Measurements from ENCODE around the gene ITGB5. TPM values are rescaled to one million over a fixed set of nuclear protein-coding genes. Genes with fewer than 3 reads are reported as not detected.

The ITGB5 gene
- total and polyA plus RNA-seq, 4 donors: 16.9 to 66.6 (median 48.0) TPM

DNA sequence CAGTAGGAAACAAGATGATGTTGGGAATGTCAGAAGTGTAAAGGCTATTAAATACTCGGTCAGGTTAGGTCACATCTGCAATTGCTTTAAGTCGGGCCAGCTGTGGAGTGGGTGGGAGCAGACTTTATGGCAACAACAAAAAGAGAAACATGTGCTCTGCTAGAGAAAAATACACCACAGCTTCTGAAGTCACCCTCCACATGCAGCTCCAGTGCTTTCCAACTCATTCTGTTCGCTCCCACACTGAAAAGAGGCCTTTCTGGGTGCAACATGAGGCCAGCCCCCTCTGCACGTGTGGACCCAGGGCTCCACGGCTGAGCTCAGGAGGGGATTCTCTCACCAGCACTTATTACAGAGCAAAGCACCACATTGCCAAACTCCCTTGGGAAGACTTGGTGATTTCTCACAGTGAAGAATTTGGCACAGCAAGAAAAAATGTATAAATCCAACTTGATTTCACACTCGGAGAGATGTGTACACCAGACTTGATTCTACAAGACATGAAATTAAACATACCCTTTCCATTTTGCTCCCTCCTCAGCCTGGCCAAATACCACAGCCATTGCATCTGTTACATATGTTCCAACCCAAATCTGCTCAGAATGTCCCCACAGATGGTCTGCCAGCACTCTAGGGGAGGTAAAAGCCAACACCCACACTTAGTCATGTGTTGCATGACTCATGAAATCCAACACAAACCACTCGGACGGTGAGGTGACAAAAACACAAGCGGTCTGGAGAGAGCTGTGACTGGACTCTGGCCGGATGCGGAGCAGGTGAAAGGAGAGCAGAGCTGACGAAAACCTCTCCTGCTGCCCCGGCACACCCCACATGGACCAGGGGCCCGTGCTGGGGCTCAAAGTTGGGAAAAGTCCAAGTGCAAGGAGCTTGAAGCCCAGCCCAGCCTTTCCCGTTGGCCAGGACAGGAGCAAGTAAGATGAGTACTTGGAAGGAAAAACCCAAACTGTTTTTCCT lies 74.6 kb downstream of the ITGB5 start (continued):
- TF ChIP-seq ZBTB33 (IDR thresholded peaks at IDR 0.05): peak; percentile 63
- TF ChIP-seq NR2F2 (IDR thresholded peaks at IDR 0.05): peak; percentile 8
- TF ChIP-seq EGR1 (IDR thresholded peaks at IDR 0.05; ENCODE audit: low read depth in 2 of 2): peak; percentile 22 to 85
- peak; percentile 28 for TF ChIP-seq TAF1 (conservative IDR thresholded peaks at IDR 0.05)
- TF ChIP-seq, protein P1, sequence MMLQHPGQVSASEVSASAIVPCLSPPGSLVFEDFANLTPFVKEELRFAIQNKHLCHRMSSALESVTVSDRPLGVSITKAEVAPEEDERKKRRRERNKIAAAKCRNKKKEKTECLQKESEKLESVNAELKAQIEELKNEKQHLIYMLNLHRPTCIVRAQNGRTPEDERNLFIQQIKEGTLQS (IDR thresholded peaks at IDR 0.05): peak; percentile 92
- peak; percentile 56 to 62 for TF ChIP-seq RAD21 (IDR thresholded peaks at IDR 0.05)

GRCh38 chr3:124811436-124811835 lies 75.7 kb downstream of the ITGB5 start:
- Histone ChIP-seq H3K4me3 (ENCODE audit: low read depth in 1 of 3, low read length in 3 of 3) (no peak overlapping the region), H3K27ac (ENCODE audit: low read depth in 1 of 2, low read length in 2 of 2) (peak overlapping the region in 1 of 2 donors; percentile 91), H3K9ac (ENCODE audit: low read depth in 1 of 2, low read length in 2 of 2) (no peak overlapping the region), H3K27me3 (ENCODE audit: control insufficient read depth in 4 of 4, insufficient read depth in 4 of 4, low read length in 3 of 4) (no peaks in the 10 kb centered on the region), H3K9me3 (ENCODE audit: control insufficient read depth in 4 of 4, low read length in 3 of 4) (no peaks in the 10 kb centered on the region), H3K36me3 (ENCODE audit: control insufficient read depth in 4 of 4, insufficient read depth in 3 of 4, low read depth in 1 of 4, low read length in 3 of 4) (peaks cover 0 to 10% (median 3%) of the 10 kb centered on the region in 4 donors), H3K4me1 (ENCODE audit: control insufficient read depth in 4 of 4, insufficient read depth in 4 of 4, low read length in 3 of 4) (peaks cover 8 to 27% (median 18%) of the 10 kb centered on the region in 4 donors)
- no peak for DNase-seq (ENCODE audit: low spot score)
- TF ChIP-seq FOXA1 (IDR thresholded peaks at IDR 0.05) (no peak), RXRA (IDR thresholded peaks at IDR 0.05) (no peak), YY1 (IDR thresholded peaks at IDR 0.05) (no peak)
- TF ChIP-seq, protein P2, sequence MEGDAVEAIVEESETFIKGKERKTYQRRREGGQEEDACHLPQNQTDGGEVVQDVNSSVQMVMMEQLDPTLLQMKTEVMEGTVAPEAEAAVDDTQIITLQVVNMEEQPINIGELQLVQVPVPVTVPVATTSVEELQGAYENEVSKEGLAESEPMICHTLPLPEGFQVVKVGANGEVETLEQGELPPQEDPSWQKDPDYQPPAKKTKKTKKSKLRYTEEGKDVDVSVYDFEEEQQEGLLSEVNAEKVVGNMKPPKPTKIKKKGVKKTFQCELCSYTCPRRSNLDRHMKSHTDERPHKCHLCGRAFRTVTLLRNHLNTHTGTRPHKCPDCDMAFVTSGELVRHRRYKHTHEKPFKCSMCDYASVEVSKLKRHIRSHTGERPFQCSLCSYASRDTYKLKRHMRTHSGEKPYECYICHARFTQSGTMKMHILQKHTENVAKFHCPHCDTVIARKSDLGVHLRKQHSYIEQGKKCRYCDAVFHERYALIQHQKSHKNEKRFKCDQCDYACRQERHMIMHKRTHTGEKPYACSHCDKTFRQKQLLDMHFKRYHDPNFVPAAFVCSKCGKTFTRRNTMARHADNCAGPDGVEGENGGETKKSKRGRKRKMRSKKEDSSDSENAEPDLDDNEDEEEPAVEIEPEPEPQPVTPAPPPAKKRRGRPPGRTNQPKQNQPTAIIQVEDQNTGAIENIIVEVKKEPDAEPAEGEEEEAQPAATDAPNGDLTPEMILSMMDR (IDR thresholded peaks at IDR 0.05; ENCODE audit: low read depth, low read length, missing input control): no peak
- 90% methylated on average over 5 of the region's 5 CpGs for WGBS

GRCh38 chr3:124810970-124811369 lies 76.2 kb downstream of the ITGB5 start:
- no peak overlapping the region for H3K27ac ChIP-seq (ENCODE audit: low read depth in 1 of 2, low read length in 2 of 2)
- no peak overlapping the region for H3K9ac ChIP-seq (ENCODE audit: low read depth in 1 of 2, low read length in 2 of 2)
- no peak for TF ChIP-seq YY1 (IDR thresholded peaks at IDR 0.05)
- TF ChIP-seq HNF4A (conservative IDR thresholded peaks at IDR 0.05): peak; percentile 53 to 72
- no peak for TF ChIP-seq REST (IDR thresholded peaks at IDR 0.05)
- TF ChIP-seq MAX (IDR thresholded peaks at IDR 0.05): no peak
- TF ChIP-seq FOXA1 (IDR thresholded peaks at IDR 0.05): no peak
- no peak for TF ChIP-seq JUND (IDR thresholded peaks at IDR 0.05)
- no peak for TF ChIP-seq NR2F2 (IDR thresholded peaks at IDR 0.05)
- TF ChIP-seq TAF1 (conservative IDR thresholded peaks at IDR 0.05): no peak
- TF ChIP-seq RXRA (IDR thresholded peaks at IDR 0.05): peak; percentile 10 to 16
- TF ChIP-seq, protein P2 (IDR thresholded peaks at IDR 0.05; ENCODE audit: low read depth, low read length, missing input control): no peak
- peak; percentile 32 for TF ChIP-seq HNF4G (IDR thresholded peaks at IDR 0.05)
- no peak for TF ChIP-seq ZBTB33 (IDR thresholded peaks at IDR 0.05)
- TF ChIP-seq RAD21 (IDR thresholded peaks at IDR 0.05): peak in 1 of 2 donors; percentile 33

More at GRCh38 chr3:124810970-124811369, 76.2 kb downstream of the ITGB5 start:
- WGBS: 28% methylated on average over 4 of the region's 4 CpGs
- Histone ChIP-seq H3K4me3 (ENCODE audit: low read depth in 1 of 3, low read length in 3 of 3) (no peak overlapping the region), H3K4me1 (ENCODE audit: control insufficient read depth in 4 of 4, insufficient read depth in 4 of 4, low read length in 3 of 4) (peaks cover 7 to 23% (median 17%) of the 10 kb centered on the region in 4 donors), H3K9me3 (ENCODE audit: control insufficient read depth in 4 of 4, low read length in 3 of 4) (no peaks in the 10 kb centered on the region), H3K27me3 (ENCODE audit: control insufficient read depth in 4 of 4, insufficient read depth in 4 of 4, low read length in 3 of 4) (no peaks in the 10 kb centered on the region), H3K36me3 (ENCODE audit: control insufficient read depth in 4 of 4, insufficient read depth in 3 of 4, low read depth in 1 of 4, low read length in 3 of 4) (peaks cover 0 to 10% (median 3%) of the 10 kb centered on the region in 4 donors)
- DNase-seq (ENCODE audit: low spot score): no peak

Measured in liver (tissue), 9 donors.